Neural cell (in vitro differentiated cells): Measurements from ENCODE around the gene GATA2.

ENCODE experiments used
- EP300 ChIP-seq: fragments of 450-650 bp; conservative IDR thresholded peaks from 2 replicates; pipeline ENCODE4 v1.6.1; 2014; ENCODE audit warnings: antibody characterized with exemption, mild to moderate bottlenecking, moderate library complexity; ENCODE audit not compliant: poor library complexity, severe bottlenecking
- EZH2 ChIP-seq: fragments of 200-600, 300-800 bp; shearing (Covaris generic), sonication (generic); IDR thresholded peaks from 2 replicates; pipeline ENCODE4 v1.6.1; 2014; ENCODE audit warnings: antibody characterized with exemption, low read length, borderline replicate concordance, mild to moderate bottlenecking; ENCODE audit not compliant: insufficient read depth, poor library complexity, severe bottlenecking
- POLR2AphosphoS5 ChIP-seq: IDR thresholded peaks from 2 replicates; pipeline ENCODE4 v1.6.1; 2012
- RAD21 ChIP-seq: fragments of 450-650 bp; conservative IDR thresholded peaks from 2 replicates; pipeline ENCODE4 v1.6.1; 2014; ENCODE audit warnings: antibody characterized with exemption, mild to moderate bottlenecking, moderate library complexity
- SMC3 ChIP-seq: fragments of 450-650 bp; conservative IDR thresholded peaks from 2 replicates; pipeline ENCODE4 v1.6.1; 2014; ENCODE audit warnings: antibody characterized with exemption, mild to moderate bottlenecking, moderate library complexity; ENCODE audit not compliant: poor library complexity
- TAF1 ChIP-seq: IDR thresholded peaks from 2 replicates; pipeline ENCODE4 v1.6.1; 2012; ENCODE audit warnings: low read depth
- TF ChIP-seq, protein P1 (sequence below): IDR thresholded peaks from 2 replicates; pipeline ENCODE4 v1.6.1; 2012; ENCODE audit warnings: borderline replicate concordance
- TF ChIP-seq, protein P2 (sequence below): fragments of 450-650 bp; IDR thresholded peaks from 2 replicates; pipeline ENCODE4 v1.5.1; 2014; ENCODE audit warnings: antibody characterized with exemption, mild to moderate bottlenecking, moderate library complexity; ENCODE audit not compliant: poor library complexity, severe bottlenecking

DNA sequence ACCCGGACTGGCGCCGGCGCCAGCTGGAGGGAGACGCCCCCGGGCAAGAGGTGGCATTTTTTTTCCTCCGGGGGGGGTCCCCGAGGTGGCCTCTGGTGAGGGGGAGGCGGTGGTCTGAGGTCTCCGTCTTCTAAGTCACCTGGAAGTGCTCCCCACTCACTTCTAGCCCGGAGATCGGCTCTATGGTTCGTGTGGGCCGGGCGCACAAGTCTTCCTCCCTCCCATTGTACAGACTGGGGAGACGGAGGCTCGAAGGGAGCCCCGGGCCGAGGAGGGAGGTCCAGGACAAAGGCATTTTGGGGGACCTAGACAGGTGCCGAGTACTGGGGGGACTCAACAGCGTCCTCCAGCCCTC lies 4.4 kb downstream of the GATA2 start:
- TF ChIP-seq, protein P1, sequence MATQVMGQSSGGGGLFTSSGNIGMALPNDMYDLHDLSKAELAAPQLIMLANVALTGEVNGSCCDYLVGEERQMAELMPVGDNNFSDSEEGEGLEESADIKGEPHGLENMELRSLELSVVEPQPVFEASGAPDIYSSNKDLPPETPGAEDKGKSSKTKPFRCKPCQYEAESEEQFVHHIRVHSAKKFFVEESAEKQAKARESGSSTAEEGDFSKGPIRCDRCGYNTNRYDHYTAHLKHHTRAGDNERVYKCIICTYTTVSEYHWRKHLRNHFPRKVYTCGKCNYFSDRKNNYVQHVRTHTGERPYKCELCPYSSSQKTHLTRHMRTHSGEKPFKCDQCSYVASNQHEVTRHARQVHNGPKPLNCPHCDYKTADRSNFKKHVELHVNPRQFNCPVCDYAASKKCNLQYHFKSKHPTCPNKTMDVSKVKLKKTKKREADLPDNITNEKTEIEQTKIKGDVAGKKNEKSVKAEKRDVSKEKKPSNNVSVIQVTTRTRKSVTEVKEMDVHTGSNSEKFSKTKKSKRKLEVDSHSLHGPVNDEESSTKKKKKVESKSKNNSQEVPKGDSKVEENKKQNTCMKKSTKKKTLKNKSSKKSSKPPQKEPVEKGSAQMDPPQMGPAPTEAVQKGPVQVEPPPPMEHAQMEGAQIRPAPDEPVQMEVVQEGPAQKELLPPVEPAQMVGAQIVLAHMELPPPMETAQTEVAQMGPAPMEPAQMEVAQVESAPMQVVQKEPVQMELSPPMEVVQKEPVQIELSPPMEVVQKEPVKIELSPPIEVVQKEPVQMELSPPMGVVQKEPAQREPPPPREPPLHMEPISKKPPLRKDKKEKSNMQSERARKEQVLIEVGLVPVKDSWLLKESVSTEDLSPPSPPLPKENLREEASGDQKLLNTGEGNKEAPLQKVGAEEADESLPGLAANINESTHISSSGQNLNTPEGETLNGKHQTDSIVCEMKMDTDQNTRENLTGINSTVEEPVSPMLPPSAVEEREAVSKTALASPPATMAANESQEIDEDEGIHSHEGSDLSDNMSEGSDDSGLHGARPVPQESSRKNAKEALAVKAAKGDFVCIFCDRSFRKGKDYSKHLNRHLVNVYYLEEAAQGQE, result no peak
- TF ChIP-seq, protein P2, sequence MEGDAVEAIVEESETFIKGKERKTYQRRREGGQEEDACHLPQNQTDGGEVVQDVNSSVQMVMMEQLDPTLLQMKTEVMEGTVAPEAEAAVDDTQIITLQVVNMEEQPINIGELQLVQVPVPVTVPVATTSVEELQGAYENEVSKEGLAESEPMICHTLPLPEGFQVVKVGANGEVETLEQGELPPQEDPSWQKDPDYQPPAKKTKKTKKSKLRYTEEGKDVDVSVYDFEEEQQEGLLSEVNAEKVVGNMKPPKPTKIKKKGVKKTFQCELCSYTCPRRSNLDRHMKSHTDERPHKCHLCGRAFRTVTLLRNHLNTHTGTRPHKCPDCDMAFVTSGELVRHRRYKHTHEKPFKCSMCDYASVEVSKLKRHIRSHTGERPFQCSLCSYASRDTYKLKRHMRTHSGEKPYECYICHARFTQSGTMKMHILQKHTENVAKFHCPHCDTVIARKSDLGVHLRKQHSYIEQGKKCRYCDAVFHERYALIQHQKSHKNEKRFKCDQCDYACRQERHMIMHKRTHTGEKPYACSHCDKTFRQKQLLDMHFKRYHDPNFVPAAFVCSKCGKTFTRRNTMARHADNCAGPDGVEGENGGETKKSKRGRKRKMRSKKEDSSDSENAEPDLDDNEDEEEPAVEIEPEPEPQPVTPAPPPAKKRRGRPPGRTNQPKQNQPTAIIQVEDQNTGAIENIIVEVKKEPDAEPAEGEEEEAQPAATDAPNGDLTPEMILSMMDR, result no peak
- no peak for TF ChIP-seq SMC3
- TF ChIP-seq EZH2, result no peak
- no peak for TF ChIP-seq RAD21
- no peak for TF ChIP-seq EP300
- no peak for TF ChIP-seq TAF1
- TF ChIP-seq POLR2AphosphoS5, result no peak
